ENCODE measurements around the gene GAB4. TPM values are rescaled to one million over a fixed set of nuclear protein-coding genes. Genes with fewer than 3 reads are reported as not detected.

Gene GAB4
- total RNA-seq, 1 experiment from 2014 or later, result not detected

GRCh38 chr22:16989915-16990314 is 18.1 kb downstream of the GAB4 start:
- Histone ChIP-seq H2BK15ac (ENCODE audit: low read depth, low read length) (no peak overlapping the region), H3K18ac (ENCODE audit: insufficient read length, low read depth, low read length) (no peak overlapping the region), H3K56ac (ENCODE audit: insufficient read length, low read depth, low read length) (no peak overlapping the region), H3K23me2 (ENCODE audit: insufficient read length, low read depth, low read length, poor library complexity, severe bottlenecking) (no peaks in the 10 kb centered on the region), H2BK20ac (ENCODE audit: low read depth, low read length, poor library complexity, severe bottlenecking) (no peak overlapping the region), H3K4me1 (ENCODE audit: insufficient read depth, low read length) (no peaks in the 10 kb centered on the region), H3K9me3 (ENCODE audit: control insufficient read depth, low read depth, low read length) (peaks cover 2% of the 10 kb centered on the region), H4K5ac (ENCODE audit: insufficient read length, low read depth, low read length) (no peak overlapping the region), H2AFZ (ENCODE audit: low read length) (no peak overlapping the region), H2BK120ac (ENCODE audit: low read depth, low read length, poor library complexity, severe bottlenecking) (no peak overlapping the region), H3K27ac (ENCODE audit: insufficient read length, low read depth, low read length) (no peak overlapping the region), H4K8ac (replicated peaks; ENCODE audit: insufficient read length, low read depth, low read length) (no peak overlapping the region), H3K23ac (ENCODE audit: insufficient read length, low read depth, low read length) (no peak overlapping the region), H3T11ph (ENCODE audit: low read length) (no peak overlapping the region), H4K91ac (ENCODE audit: insufficient read length, low read depth, low read length) (no peak overlapping the region), H2BK12ac (ENCODE audit: insufficient read length, low read depth, low read length) (no peak overlapping the region), H3K14ac (ENCODE audit: insufficient read depth, low read length) (no peak overlapping the region), H2BK5ac (ENCODE audit: insufficient read length, low read length) (no peak overlapping the region), H3K27me3 (ENCODE audit: insufficient read depth, low read length) (no peaks in the 10 kb centered on the region), H3K9ac (ENCODE audit: extremely low read depth, insufficient read length, low read length) (no peak overlapping the region), H3K4ac (ENCODE audit: low read depth, low read length) (no peak overlapping the region), H4K20me1 (ENCODE audit: control insufficient read depth, insufficient read depth, insufficient read length) (no peaks in the 10 kb centered on the region), H3K79me1 (ENCODE audit: insufficient read depth, low read depth, low read length, poor library complexity, severe bottlenecking) (no peaks in the 10 kb centered on the region), H3K4me2 (ENCODE audit: insufficient read depth, insufficient read length, low read length) (no peak overlapping the region), H2AK5ac (ENCODE audit: insufficient read length, low read length) (no peak overlapping the region), H3K79me2 (ENCODE audit: insufficient read depth, low read length) (no peaks in the 10 kb centered on the region)
- no peaks in the 10 kb centered on the region for H3K4me1 Mint-ChIP-seq
- H3K9me3 Mint-ChIP-seq, result peaks cover 93 to 94% of the 10 kb centered on the region in 2 experiments
- no peak overlapping the region for H3K27ac Mint-ChIP-seq
- H3K4me3 Mint-ChIP-seq, result no peak overlapping the region
- no peak for DNase-seq
- TF ChIP-seq CTCF (conservative IDR thresholded peaks at IDR 0.05), result no peak
- peaks cover 29% of the 10 kb centered on the region for H3K27me3 Mint-ChIP-seq (ENCODE audit: low read depth)
- WGBS (ENCODE audit: extremely low coverage, insufficient read length, low lambda C conversion rate), result no CpG with 5 or more reads among the region's 6 CpGs
- peaks cover 7 to 17% (median 8%) of the 10 kb centered on the region in 3 experiments; a peak in 6 of 7 replicates for H3K36me3 Mint-ChIP-seq (ENCODE audit: insufficient read depth in 1 of 3, low read depth in 3 of 3)

Data from H9 (cell line).